Kasumi-1 (cell line): Measurements from ENCODE around the gene KLHL26.

Source experiments
- DNase-seq, 2 experiments: peaks; one replicate each; lab custom pipeline; 2025; lab: John Stamatoyannopoulos, UW

KLHL26 gene

GRCh38 chr19:18646535-18647370 is 9.9 kb downstream of the KLHL26 start:
- DNase-seq = no peak

- DNase-seq = no peak
Observed at GRCh38 chr19:18647371-18647767, 10.5 kb downstream of the KLHL26 start.

- no peak for DNase-seq
Observed at GRCh38 chr19:18647807-18648206, 11.0 kb downstream of the KLHL26 start.

GRCh38 chr19:18648973-18649315 is 12.1 kb downstream of the KLHL26 start:
- no peak for DNase-seq

- DNase-seq = peak; percentile 56 to 63
Observed at GRCh38 chr19:18649371-18650020, 12.7 kb downstream of the KLHL26 start.

- DNase-seq = no peak
Observed at GRCh38 chr19:18650021-18650390, 13.2 kb downstream of the KLHL26 start.

- no peak for DNase-seq
Observed at GRCh38 chr19:18650468-18651041, 13.7 kb downstream of the KLHL26 start.

GRCh38 chr19:18651300-18651699 is 14.5 kb downstream of the KLHL26 start:
- DNase-seq = no peak

GRCh38 chr19:18651733-18652132 is 14.9 kb downstream of the KLHL26 start:
- no peak for DNase-seq

GRCh38 chr19:18653853-18654252 is 17.0 kb downstream of the KLHL26 start:
- DNase-seq = no peak

- DNase-seq = no peak
Observed at GRCh38 chr19:18654469-18654868, 17.6 kb downstream of the KLHL26 start.

- no peak for DNase-seq
Observed at GRCh38 chr19:18655173-18655844, 18.5 kb downstream of the KLHL26 start.

GRCh38 chr19:18656337-18657086 is 19.7 kb downstream of the KLHL26 start:
- peak in 1 of 2 experiments; percentile 9 for DNase-seq

GRCh38 chr19:18657590-18658365 is 20.9 kb downstream of the KLHL26 start:
- no peak for DNase-seq

GRCh38 chr19:18658366-18658855 is 21.6 kb downstream of the KLHL26 start:
- no peak for DNase-seq

- DNase-seq = peak; percentile 68 to 69
Observed at GRCh38 chr19:18659281-18660050, 22.6 kb downstream of the KLHL26 start.

- no peak for DNase-seq
Observed at GRCh38 chr19:18660051-18660910, 23.5 kb downstream of the KLHL26 start.

- DNase-seq = no peak
Observed at GRCh38 chr19:18660939-18661670, 24.3 kb downstream of the KLHL26 start.
